Stimulated activated CD4-positive, alpha-beta T cell treated with anti-CD3 and anti-CD28 coated beads, Interleukin-12 subunit alpha, Interleukin-12 subunit beta, amount 100 ng/mL, for 24 hours (primary cell): ENCODE measurements around the gene UGGT2.
"Not testable (repeated sequence)": the region's sequence is repeated elsewhere in the genome, so short reads cannot be mapped to it uniquely, and the experiment has no call there.

Experiments
- DNase-seq, 2 experiments: peaks; one replicate each; pipeline ENCODE4 v3.0.0-alpha.2; 2020; ENCODE audit warnings: low read depth in 2 of 2

The UGGT2 gene

GRCh38 chr13:95793018-95793555 lies 260.1 kb downstream of the UGGT2 start:
- no peak for DNase-seq

GRCh38 chr13:95791084-95791722 lies 262.0 kb downstream of the UGGT2 start:
- DNase-seq: no peak

- not testable (repeated sequence) for DNase-seq
Measured at GRCh38 chr13:95789315-95789714, 263.9 kb downstream of the UGGT2 start.

GRCh38 chr13:95788100-95788463 lies 265.1 kb downstream of the UGGT2 start:
- DNase-seq: no peak

- DNase-seq: no peak
Measured at GRCh38 chr13:95787356-95788099, 265.7 kb downstream of the UGGT2 start.

GRCh38 chr13:95784900-95785290 lies 268.3 kb downstream of the UGGT2 start:
- DNase-seq: no peak

GRCh38 chr13:95784161-95784899 lies 268.9 kb downstream of the UGGT2 start:
- DNase-seq: no peak

- no peak for DNase-seq
Measured at GRCh38 chr13:95783747-95784146, 269.5 kb downstream of the UGGT2 start.

GRCh38 chr13:95781940-95782339 lies 271.3 kb downstream of the UGGT2 start:
- DNase-seq: not testable (repeated sequence)

GRCh38 chr13:95781016-95781415 lies 272.2 kb downstream of the UGGT2 start:
- no peak for DNase-seq

GRCh38 chr13:95779522-95779921 lies 273.7 kb downstream of the UGGT2 start:
- DNase-seq: no peak

- no peak for DNase-seq
Measured at GRCh38 chr13:95771905-95772304, 281.3 kb downstream of the UGGT2 start.

GRCh38 chr13:95763601-95764000 lies 289.6 kb downstream of the UGGT2 start:
- no peak for DNase-seq

- not testable (repeated sequence) for DNase-seq
Measured at GRCh38 chr13:95762626-95763025, 290.6 kb downstream of the UGGT2 start.

GRCh38 chr13:95756072-95756471 lies 297.1 kb downstream of the UGGT2 start:
- no peak for DNase-seq

GRCh38 chr13:95754069-95754468 lies 299.1 kb downstream of the UGGT2 start:
- no peak for DNase-seq

- no peak for DNase-seq
Measured at GRCh38 chr13:95752677-95753076, 300.5 kb downstream of the UGGT2 start.
